Panc1 (cell line): ENCODE results near the gene ADAMTS9. TPM values are rescaled to one million over a fixed set of nuclear protein-coding genes. Genes with fewer than 3 reads are reported as not detected.

Experiments
- ATAC-seq: fragments of 200-7000 bp; cut with Tn5 transposase; 2 replicates; pipeline ENCODE4 v1.9.1; 2020; ENCODE audit warnings: mild to moderate bottlenecking, moderate library complexity
- BruUV-seq: library from RNA; stranded (reverse); fragments of 400-500 nt; replicated peaks from 2 replicates; lab custom pipeline; 2021; lab: Mats Ljungman, UMichigan
- CTCF ChIA-PET: fragments of 300-600 bp; sonication (Branson Sonifier 250); formaldehyde crosslinking; loops from one replicate; lab custom pipeline; 2022; ENCODE audit warnings: antibody characterized with exemption; lab: Charles Lee
- POLR2A ChIA-PET: fragments of 300-600 bp; sonication (Branson Sonifier 250); formaldehyde crosslinking; loops from one replicate; lab custom pipeline; 2022; ENCODE audit warnings: antibody characterized with exemption; lab: Charles Lee
- DNase-seq: peaks from one replicate; pipeline ENCODE4 v3.0.0-alpha.2; 2010; ENCODE audit warnings: low read depth, low spot score
- H3K27ac ChIP-seq: 2 replicates; pipeline ENCODE4 v1.5.1; 2011; ENCODE audit warnings: mild to moderate bottlenecking, low read length, inconsistent platforms
- H3K27me3 ChIP-seq: fragments of 200-500 bp; sonication (Bioruptor generic); 2 replicates; pipeline ENCODE4 v1.6.0; 2014; ENCODE audit warnings: low read length, inconsistent platforms; ENCODE audit not compliant: control insufficient read depth, insufficient read depth
- H3K36me3 ChIP-seq: fragments of 200-500 bp; sonication (Bioruptor generic); 2 replicates; pipeline ENCODE4 v1.5.1; 2014; ENCODE audit warnings: inconsistent platforms, mild to moderate bottlenecking, low read length, moderate library complexity; ENCODE audit not compliant: control insufficient read depth, insufficient read depth
- H3K4me1 ChIP-seq: 2 replicates; pipeline ENCODE4 v1.5.1; 2011; ENCODE audit warnings: inconsistent platforms, mild to moderate bottlenecking, low read length, moderate library complexity; ENCODE audit not compliant: control insufficient read depth, insufficient read depth
- H3K4me3 ChIP-seq, 2 experiments: 2 replicates each; pipeline ENCODE4 v1.5.1; 2011 to 2012; ENCODE audit warnings: low read depth in 2 of 2, low read length in 2 of 2, mild to moderate bottlenecking in 2 of 2, inconsistent platforms in 1 of 2, moderate library complexity in 1 of 2
- H3K9me3 ChIP-seq: fragments of 200-500 bp; sonication (Bioruptor generic); 2 replicates; pipeline ENCODE4 v1.5.1; 2014; ENCODE audit warnings: low read depth, mild to moderate bottlenecking, inconsistent platforms, low read length, moderate library complexity; ENCODE audit not compliant: control insufficient read depth, insufficient read depth
- POLR2AphosphoS5 ChIP-seq: IDR thresholded peaks from 2 replicates; pipeline ENCODE4 v1.6.1; 2012; ENCODE audit warnings: mild to moderate bottlenecking, low read depth, low read length, moderate library complexity
- SIN3A ChIP-seq: IDR thresholded peaks from 2 replicates; pipeline ENCODE4 v1.6.1; 2012; ENCODE audit warnings: low read depth, mild to moderate bottlenecking, low read length, moderate library complexity, borderline replicate concordance; ENCODE audit not compliant: insufficient read depth
- TCF7L2 ChIP-seq: IDR thresholded peaks from 2 replicates; pipeline ENCODE4 v1.6.1; 2011; ENCODE audit warnings: mild to moderate bottlenecking, low read depth, low read length, inconsistent platforms
- in situ Hi-C: cut with HindIII; loops from 2 replicates; pipeline ENCODE4 v1.10.0; 2016; ENCODE audit warnings: low sequenced_read_pairs, low pct_unique_long_range_greater_than_20kb
- intact Hi-C: fragments of 100-400 bp; cut with micrococcal nuclease; formaldehyde crosslinking; loops from one replicate; pipeline ENCODE4 v1.10.0; 2022; ENCODE audit not compliant: unreplicated experiment
- total RNA-seq: library from RNA; stranded (reverse); gene quantifications from one replicate; pipeline ENCODE4 v1.2.1, GENCODE V29; 2021; ENCODE audit not compliant: unreplicated experiment
- TF ChIP-seq, protein P1 (sequence below): fragments of 450-650 bp; IDR thresholded peaks from 2 replicates; pipeline ENCODE4 v1.5.1; 2017; ENCODE audit warnings: mild to moderate bottlenecking
- TF ChIP-seq, protein P2 (sequence below), 2 experiments: IDR thresholded peaks; 2 replicates each; pipeline ENCODE4 v1.6.1; 2011 to 2012; ENCODE audit warnings: low read depth in 2 of 2, control low read depth in 1 of 2, low read length in 1 of 2, mild to moderate bottlenecking in 1 of 2, moderate library complexity in 1 of 2; ENCODE audit not compliant: insufficient read depth in 1 of 2

The ADAMTS9 gene
- total RNA-seq, 1 experiment from 2014 or later, result 0.05 TPM

DNA sequence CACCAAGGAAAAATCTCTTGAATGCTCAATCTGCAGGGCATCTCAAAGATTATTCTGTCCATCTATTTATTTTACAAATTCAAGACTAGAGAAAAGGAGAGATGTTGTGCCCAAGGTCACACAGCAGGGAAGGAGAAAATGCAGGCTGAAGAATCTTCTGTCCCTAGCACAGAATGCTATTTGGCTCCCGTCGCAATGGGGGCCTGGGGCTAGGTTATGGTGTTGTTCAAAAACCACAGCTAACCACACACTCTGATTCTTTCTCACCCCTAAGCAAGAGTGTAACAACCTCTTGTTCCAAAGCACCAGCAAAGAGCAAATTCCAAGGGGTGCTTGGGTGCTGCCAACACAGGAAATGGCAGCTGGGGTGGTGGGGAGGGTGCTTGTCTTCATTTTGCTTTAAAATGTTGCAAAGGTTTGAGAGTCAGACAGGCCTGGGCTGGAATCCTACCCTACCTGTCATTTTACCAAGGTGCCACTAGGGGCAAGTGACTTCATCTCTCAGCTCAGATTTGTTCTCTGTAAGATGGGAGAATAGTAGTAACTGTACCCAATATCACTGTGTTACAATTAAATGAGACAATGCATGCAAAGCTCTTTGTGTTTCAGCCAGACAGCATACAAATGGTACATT, 112.5 kb downstream of the ADAMTS9 start:
- H3K36me3 ChIP-seq, result no peaks in the 10 kb centered on the region
- no peak overlapping the region for H3K27ac ChIP-seq
- H3K4me3 ChIP-seq, result no peak overlapping the region
- ATAC-seq, result no peak
- no peaks in the 10 kb centered on the region for H3K27me3 ChIP-seq
- no peaks in the 10 kb centered on the region for H3K9me3 ChIP-seq
- no peaks in the 10 kb centered on the region for H3K4me1 ChIP-seq
- intact Hi-C loops, result no loop called here
- BruUV-seq, result no TSS peak
- DNase-seq, result peak; percentile 4
- POLR2A ChIA-PET, result no interaction called here
- TF ChIP-seq, protein P1, sequence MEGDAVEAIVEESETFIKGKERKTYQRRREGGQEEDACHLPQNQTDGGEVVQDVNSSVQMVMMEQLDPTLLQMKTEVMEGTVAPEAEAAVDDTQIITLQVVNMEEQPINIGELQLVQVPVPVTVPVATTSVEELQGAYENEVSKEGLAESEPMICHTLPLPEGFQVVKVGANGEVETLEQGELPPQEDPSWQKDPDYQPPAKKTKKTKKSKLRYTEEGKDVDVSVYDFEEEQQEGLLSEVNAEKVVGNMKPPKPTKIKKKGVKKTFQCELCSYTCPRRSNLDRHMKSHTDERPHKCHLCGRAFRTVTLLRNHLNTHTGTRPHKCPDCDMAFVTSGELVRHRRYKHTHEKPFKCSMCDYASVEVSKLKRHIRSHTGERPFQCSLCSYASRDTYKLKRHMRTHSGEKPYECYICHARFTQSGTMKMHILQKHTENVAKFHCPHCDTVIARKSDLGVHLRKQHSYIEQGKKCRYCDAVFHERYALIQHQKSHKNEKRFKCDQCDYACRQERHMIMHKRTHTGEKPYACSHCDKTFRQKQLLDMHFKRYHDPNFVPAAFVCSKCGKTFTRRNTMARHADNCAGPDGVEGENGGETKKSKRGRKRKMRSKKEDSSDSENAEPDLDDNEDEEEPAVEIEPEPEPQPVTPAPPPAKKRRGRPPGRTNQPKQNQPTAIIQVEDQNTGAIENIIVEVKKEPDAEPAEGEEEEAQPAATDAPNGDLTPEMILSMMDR, result peak; percentile 47
- no peak for TF ChIP-seq TCF7L2
- in situ Hi-C loops, result no loop called here
- CTCF ChIA-PET, result no interaction called here

DNA sequence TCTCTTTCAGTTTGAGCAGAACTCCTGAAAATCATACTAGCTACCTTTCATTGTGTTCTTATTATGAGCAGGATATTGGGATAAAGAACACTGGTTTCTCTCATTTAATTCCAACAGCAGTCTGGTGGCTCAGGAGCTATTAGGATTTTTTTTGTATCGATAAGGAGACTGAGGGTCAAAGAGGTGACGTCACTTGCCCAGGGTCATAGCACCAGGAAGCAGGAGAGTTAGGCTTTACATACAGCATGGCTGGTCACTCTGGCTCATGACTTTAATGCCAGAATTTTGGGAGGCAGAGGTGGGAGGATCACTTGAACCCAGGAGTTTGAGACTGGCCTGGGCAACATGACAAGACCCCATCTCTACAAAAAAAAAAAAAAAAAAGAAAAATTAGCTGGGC, 113.6 kb downstream of the ADAMTS9 start:
- DNase-seq, result no peak
- POLR2A ChIA-PET, result no interaction called here

More for the DNA sequence above, 113.6 kb downstream of the ADAMTS9 start:
- no peak for ATAC-seq
- Histone ChIP-seq H3K27me3 (no peaks in the 10 kb centered on the region), H3K36me3 (no peaks in the 10 kb centered on the region), H3K27ac (no peak overlapping the region), H3K4me1 (no peaks in the 10 kb centered on the region), H3K4me3 (no peak overlapping the region), H3K9me3 (no peaks in the 10 kb centered on the region)
- in situ Hi-C loops (no loop called here), intact Hi-C loops (no loop called here)
- BruUV-seq, result no TSS peak
- TF ChIP-seq, protein P2, sequence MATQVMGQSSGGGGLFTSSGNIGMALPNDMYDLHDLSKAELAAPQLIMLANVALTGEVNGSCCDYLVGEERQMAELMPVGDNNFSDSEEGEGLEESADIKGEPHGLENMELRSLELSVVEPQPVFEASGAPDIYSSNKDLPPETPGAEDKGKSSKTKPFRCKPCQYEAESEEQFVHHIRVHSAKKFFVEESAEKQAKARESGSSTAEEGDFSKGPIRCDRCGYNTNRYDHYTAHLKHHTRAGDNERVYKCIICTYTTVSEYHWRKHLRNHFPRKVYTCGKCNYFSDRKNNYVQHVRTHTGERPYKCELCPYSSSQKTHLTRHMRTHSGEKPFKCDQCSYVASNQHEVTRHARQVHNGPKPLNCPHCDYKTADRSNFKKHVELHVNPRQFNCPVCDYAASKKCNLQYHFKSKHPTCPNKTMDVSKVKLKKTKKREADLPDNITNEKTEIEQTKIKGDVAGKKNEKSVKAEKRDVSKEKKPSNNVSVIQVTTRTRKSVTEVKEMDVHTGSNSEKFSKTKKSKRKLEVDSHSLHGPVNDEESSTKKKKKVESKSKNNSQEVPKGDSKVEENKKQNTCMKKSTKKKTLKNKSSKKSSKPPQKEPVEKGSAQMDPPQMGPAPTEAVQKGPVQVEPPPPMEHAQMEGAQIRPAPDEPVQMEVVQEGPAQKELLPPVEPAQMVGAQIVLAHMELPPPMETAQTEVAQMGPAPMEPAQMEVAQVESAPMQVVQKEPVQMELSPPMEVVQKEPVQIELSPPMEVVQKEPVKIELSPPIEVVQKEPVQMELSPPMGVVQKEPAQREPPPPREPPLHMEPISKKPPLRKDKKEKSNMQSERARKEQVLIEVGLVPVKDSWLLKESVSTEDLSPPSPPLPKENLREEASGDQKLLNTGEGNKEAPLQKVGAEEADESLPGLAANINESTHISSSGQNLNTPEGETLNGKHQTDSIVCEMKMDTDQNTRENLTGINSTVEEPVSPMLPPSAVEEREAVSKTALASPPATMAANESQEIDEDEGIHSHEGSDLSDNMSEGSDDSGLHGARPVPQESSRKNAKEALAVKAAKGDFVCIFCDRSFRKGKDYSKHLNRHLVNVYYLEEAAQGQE (IDR thresholded peaks at IDR 0.05; ENCODE audit: insufficient read depth in 1 of 2, low read depth in 2 of 2, low read length in 1 of 2), result no peak
- TF ChIP-seq TCF7L2 (no peak), SIN3A (no peak), POLR2AphosphoS5 (no peak)
- TF ChIP-seq, protein P1, result no peak
- CTCF ChIA-PET, result no interaction called here
